GM19397 (cell line): ENCODE data around the gene EXD3.
"Not testable (repeated sequence)": the region's sequence is repeated elsewhere in the genome, so short reads cannot be mapped to it uniquely, and the experiment has no call there.

ENCODE experiments used
- ATAC-seq: cut with Tn5 transposase; IDR thresholded peaks from one replicate; pipeline ENCODE4 v1.9.1; 2021; ENCODE audit warnings: mild to moderate bottlenecking, moderate library complexity; ENCODE audit not compliant: unreplicated experiment

EXD3 gene

GRCh38 chr9:137396227-137396626 is 26.7 kb downstream of the EXD3 start:
- no peak for ATAC-seq

GRCh38 chr9:137395666-137396010 is 27.3 kb downstream of the EXD3 start:
- no peak for ATAC-seq

GRCh38 chr9:137394866-137395665 is 27.9 kb downstream of the EXD3 start:
- no peak for ATAC-seq

GRCh38 chr9:137393176-137394150 is 29.5 kb downstream of the EXD3 start:
- ATAC-seq, result no peak

- no peak for ATAC-seq
These were observed 30.5 kb downstream of the EXD3 start for GRCh38 chr9:137392232-137393007.

- no peak for ATAC-seq
These were observed 31.6 kb downstream of the EXD3 start for GRCh38 chr9:137391411-137391754.

GRCh38 chr9:137390553-137391410 is 32.2 kb downstream of the EXD3 start:
- no peak for ATAC-seq

- no peak for ATAC-seq
These were observed 33.6 kb downstream of the EXD3 start for GRCh38 chr9:137389428-137389746.

GRCh38 chr9:137388589-137389427 is 34.2 kb downstream of the EXD3 start:
- ATAC-seq, result no peak

GRCh38 chr9:137387891-137388560 is 34.9 kb downstream of the EXD3 start:
- ATAC-seq, result no peak

- no peak for ATAC-seq
These were observed 35.7 kb downstream of the EXD3 start for GRCh38 chr9:137387114-137387890.

GRCh38 chr9:137386507-137387113 is 36.4 kb downstream of the EXD3 start:
- not testable (repeated sequence) for ATAC-seq

GRCh38 chr9:137385061-137385655 is 37.8 kb downstream of the EXD3 start:
- no peak for ATAC-seq

GRCh38 chr9:137383784-137384756 is 38.9 kb downstream of the EXD3 start:
- no peak for ATAC-seq

GRCh38 chr9:137383081-137383783 is 39.7 kb downstream of the EXD3 start:
- ATAC-seq, result no peak
